Activated T-helper 2 cell treated with anti-CD3 and anti-CD28 coated beads, Interferon-gamma antibody, Interleukin-2, Interleukin-4, amounts not matched to agents 10 μg/mL and 5 μg/mL and 100 μg/mL, durations not matched to agents 14 hours and 24 hours and 36 hours (primary cell): Measurements from ENCODE around the gene GP2. TPM values are rescaled to one million over a fixed set of nuclear protein-coding genes. Genes with fewer than 3 reads are reported as not detected.
"Not testable (repeated sequence)": the region's sequence is repeated elsewhere in the genome, so short reads cannot be mapped to it uniquely, and the experiment has no call there.

Experiments
- DNase-seq: peaks from one replicate; pipeline ENCODE4 v3.0.0; 2021; ENCODE audit warnings: low spot score
- H3K27ac Mint-ChIP-seq: one replicate; pipeline ENCODE4 v1.8.0; 2021; ENCODE audit warnings: mixed read lengths
- H3K27me3 Mint-ChIP-seq: one replicate; pipeline ENCODE4 v1.8.0; 2021; ENCODE audit warnings: low read depth, mixed read lengths
- H3K36me3 Mint-ChIP-seq: one replicate; pipeline ENCODE4 v1.8.0; 2021; ENCODE audit warnings: low read depth, mixed read lengths
- H3K4me1 Mint-ChIP-seq: one replicate; pipeline ENCODE4 v1.8.0; 2021; ENCODE audit warnings: low read depth, mixed read lengths
- H3K4me3 Mint-ChIP-seq: one replicate; pipeline ENCODE4 v1.8.0; 2021; ENCODE audit warnings: low read depth, mild to moderate bottlenecking, moderate library complexity, mixed read lengths
- H3K9me3 Mint-ChIP-seq: one replicate; pipeline ENCODE4 v1.8.0; 2021; ENCODE audit warnings: mixed read lengths
- intact Hi-C: fragments of 100-400 bp; cut with micrococcal nuclease; formaldehyde crosslinking; loops from one replicate; pipeline ENCODE4 v1.15.1; 2023
- total RNA-seq: library from RNA; stranded (reverse); gene quantifications from 2 replicates; pipeline ENCODE4 v1.2.3, GENCODE V29; 2022

The GP2 gene
- total RNA-seq, 1 donor from 2014 or later = not detected

DNA sequence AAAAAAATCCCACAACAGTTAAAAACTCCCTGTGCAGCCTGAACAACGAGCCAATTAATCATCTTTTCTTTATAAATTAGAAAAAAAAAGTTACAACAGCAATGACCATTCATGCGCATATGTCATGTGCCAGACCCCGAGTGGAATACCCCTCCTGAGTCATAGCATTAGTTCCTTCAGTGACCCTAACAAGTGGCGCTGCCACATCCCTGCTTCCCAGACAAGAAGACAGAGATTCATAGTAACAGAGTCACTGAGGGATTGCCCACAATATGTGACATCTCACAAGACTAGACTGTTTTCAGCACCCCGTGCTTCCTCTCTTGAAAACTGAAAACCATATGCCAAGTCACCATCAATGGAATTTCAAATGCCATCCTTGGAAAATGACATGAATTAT lies 17.3 kb upstream of the GP2 start:
- H3K27ac Mint-ChIP-seq = no peak overlapping the region
- no peaks in the 10 kb centered on the region for H3K4me1 Mint-ChIP-seq
- H3K36me3 Mint-ChIP-seq = no peaks in the 10 kb centered on the region
- intact Hi-C loops = no loop called here
- H3K4me3 Mint-ChIP-seq = no peak overlapping the region
- no peaks in the 10 kb centered on the region for H3K9me3 Mint-ChIP-seq
- no peaks in the 10 kb centered on the region for H3K27me3 Mint-ChIP-seq
- no peak for DNase-seq

GRCh38 chr16:20339744-20340143 lies 12.4 kb upstream of the GP2 start:
- Mint-ChIP-seq H3K36me3 (no peaks in the 10 kb centered on the region), H3K4me3 (no peak overlapping the region), H3K27me3 (no peaks in the 10 kb centered on the region), H3K9me3 (no peaks in the 10 kb centered on the region), H3K27ac (no peak overlapping the region), H3K4me1 (no peaks in the 10 kb centered on the region)
- DNase-seq = no peak
- intact Hi-C loops = no loop called here

DNA sequence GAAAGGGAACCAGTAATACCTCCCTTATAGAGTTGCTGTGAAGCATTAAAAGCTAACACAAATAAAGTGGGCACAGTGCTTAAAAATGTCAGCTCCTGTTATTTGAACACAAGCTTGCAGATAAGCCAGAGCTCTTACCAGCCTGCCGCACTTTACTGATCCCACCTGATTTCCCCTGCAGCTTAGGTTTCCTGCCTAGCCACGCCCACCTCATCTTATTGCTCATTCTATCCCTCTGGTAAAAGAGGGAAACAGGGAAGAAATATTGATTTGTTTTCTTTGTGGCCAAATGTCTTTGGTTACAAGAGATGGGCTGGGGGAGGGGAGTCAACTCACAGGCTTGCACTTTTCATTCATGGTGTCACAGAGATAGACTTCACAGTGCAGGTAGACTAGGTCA lies 9.6 kb upstream of the GP2 start:
- intact Hi-C loops = no loop called here
- no peaks in the 10 kb centered on the region for H3K27me3 Mint-ChIP-seq
- H3K27ac Mint-ChIP-seq = no peak overlapping the region
- DNase-seq = no peak
- no peaks in the 10 kb centered on the region for H3K36me3 Mint-ChIP-seq
- no peaks in the 10 kb centered on the region for H3K4me1 Mint-ChIP-seq
- no peak overlapping the region for H3K4me3 Mint-ChIP-seq
- no peaks in the 10 kb centered on the region for H3K9me3 Mint-ChIP-seq

GRCh38 chr16:20334396-20334795 lies 7.1 kb upstream of the GP2 start:
- no peak for DNase-seq
- Mint-ChIP-seq H3K9me3 (no peaks in the 10 kb centered on the region), H3K4me1 (no peaks in the 10 kb centered on the region), H3K27ac (no peak overlapping the region), H3K4me3 (no peak overlapping the region), H3K36me3 (no peaks in the 10 kb centered on the region), H3K27me3 (no peaks in the 10 kb centered on the region)
- intact Hi-C loops = no loop called here

DNA sequence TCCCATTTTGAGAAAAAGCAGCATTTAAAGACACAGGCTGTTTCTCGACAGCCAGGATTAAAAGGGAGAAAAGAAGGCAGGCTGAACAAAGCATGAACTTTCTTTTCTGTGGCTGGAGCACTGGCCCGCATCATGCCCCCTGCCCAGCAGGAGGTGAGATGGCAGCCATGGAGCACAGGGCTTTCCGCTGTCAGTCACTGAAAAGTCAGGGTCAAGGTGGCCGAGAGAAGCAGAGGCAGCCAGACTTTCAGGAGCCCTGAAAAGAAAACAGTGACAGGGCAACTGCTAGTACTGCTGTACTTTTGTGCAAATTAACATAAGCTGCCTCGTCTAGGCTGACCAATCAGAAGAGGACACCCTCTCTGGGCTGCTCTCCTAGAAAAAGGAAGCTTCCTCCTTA lies 5.8 kb upstream of the GP2 start:
- Mint-ChIP-seq H3K27me3 (no peaks in the 10 kb centered on the region), H3K4me3 (no peak overlapping the region), H3K4me1 (no peaks in the 10 kb centered on the region), H3K27ac (no peak overlapping the region), H3K36me3 (no peaks in the 10 kb centered on the region), H3K9me3 (no peaks in the 10 kb centered on the region)
- DNase-seq = no peak
- intact Hi-C loops = no loop called here

GRCh38 chr16:20332411-20332810 lies 5.1 kb upstream of the GP2 start:
- Mint-ChIP-seq H3K27ac (no peak overlapping the region), H3K36me3 (no peaks in the 10 kb centered on the region), H3K4me1 (no peaks in the 10 kb centered on the region), H3K27me3 (no peaks in the 10 kb centered on the region), H3K4me3 (no peak overlapping the region), H3K9me3 (no peaks in the 10 kb centered on the region)
- intact Hi-C loops = no loop called here
- no peak for DNase-seq

GRCh38 chr16:20331635-20332034 lies 4.3 kb upstream of the GP2 start:
- H3K27ac Mint-ChIP-seq = no peak overlapping the region
- DNase-seq = no peak
- H3K4me1 Mint-ChIP-seq = no peaks in the 10 kb centered on the region
- no peaks in the 10 kb centered on the region for H3K9me3 Mint-ChIP-seq
- H3K36me3 Mint-ChIP-seq = no peaks in the 10 kb centered on the region
- H3K4me3 Mint-ChIP-seq = no peak overlapping the region
- H3K27me3 Mint-ChIP-seq = no peaks in the 10 kb centered on the region
- intact Hi-C loops = no loop called here

- intact Hi-C loops = no loop called here
- Mint-ChIP-seq H3K4me3 (no peak overlapping the region), H3K9me3 (no peaks in the 10 kb centered on the region), H3K27ac (no peak overlapping the region), H3K36me3 (no peaks in the 10 kb centered on the region), H3K4me1 (no peaks in the 10 kb centered on the region), H3K27me3 (no peaks in the 10 kb centered on the region)
- no peak for DNase-seq
These were observed 2.3 kb upstream of the GP2 start for GRCh38 chr16:20329392-20330138.

DNA sequence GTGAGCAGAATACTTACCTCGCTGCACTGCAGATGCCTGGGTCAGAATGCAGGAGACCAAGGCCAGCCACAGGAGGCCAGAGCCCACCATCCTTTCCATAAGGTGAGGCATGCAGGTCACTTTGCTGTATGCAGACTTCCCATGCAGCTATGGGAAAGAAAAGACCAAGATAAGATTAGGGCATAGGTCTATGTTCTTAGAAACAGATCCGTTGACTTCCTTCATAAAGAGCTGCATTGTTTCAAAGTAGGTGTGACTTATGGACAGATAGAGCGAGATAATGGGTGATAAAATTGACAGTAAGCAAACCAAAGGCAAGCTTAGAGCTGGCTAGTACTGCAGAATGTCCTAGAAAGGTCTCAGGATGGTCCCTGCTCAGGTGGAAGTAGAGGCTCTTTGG lies 992 bp downstream of the GP2 start:
- H3K36me3 Mint-ChIP-seq = no peaks in the 10 kb centered on the region
- no peaks in the 10 kb centered on the region for H3K27me3 Mint-ChIP-seq
- intact Hi-C loops = no loop called here
- DNase-seq = no peak
- no peaks in the 10 kb centered on the region for H3K4me1 Mint-ChIP-seq
- H3K9me3 Mint-ChIP-seq = no peaks in the 10 kb centered on the region
- H3K27ac Mint-ChIP-seq = no peak overlapping the region
- no peak overlapping the region for H3K4me3 Mint-ChIP-seq

DNA sequence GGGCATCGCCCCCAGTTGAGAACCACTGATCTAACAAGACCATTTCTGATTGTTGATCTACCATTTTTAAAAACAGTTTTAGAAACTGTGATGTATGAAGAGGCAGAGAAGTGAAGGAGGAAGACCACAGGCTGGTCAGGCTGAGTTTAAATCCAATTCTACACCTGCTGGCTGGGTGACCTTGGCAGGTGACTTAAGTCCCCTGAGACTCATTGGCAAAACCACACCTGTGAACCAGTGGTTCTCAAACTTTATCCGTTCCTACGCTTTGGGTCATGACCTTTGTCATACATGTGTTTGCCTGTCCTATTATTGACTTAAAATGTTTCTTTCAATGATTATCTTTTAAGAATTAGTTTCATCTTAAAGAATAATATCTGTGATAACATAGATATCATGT lies 2.3 kb downstream of the GP2 start:
- no peaks in the 10 kb centered on the region for H3K9me3 Mint-ChIP-seq
- intact Hi-C loops = no loop called here
- H3K4me3 Mint-ChIP-seq = no peak overlapping the region
- no peaks in the 10 kb centered on the region for H3K27me3 Mint-ChIP-seq
- H3K27ac Mint-ChIP-seq = no peak overlapping the region
- H3K4me1 Mint-ChIP-seq = no peaks in the 10 kb centered on the region
- no peak for DNase-seq
- H3K36me3 Mint-ChIP-seq = no peaks in the 10 kb centered on the region

DNA sequence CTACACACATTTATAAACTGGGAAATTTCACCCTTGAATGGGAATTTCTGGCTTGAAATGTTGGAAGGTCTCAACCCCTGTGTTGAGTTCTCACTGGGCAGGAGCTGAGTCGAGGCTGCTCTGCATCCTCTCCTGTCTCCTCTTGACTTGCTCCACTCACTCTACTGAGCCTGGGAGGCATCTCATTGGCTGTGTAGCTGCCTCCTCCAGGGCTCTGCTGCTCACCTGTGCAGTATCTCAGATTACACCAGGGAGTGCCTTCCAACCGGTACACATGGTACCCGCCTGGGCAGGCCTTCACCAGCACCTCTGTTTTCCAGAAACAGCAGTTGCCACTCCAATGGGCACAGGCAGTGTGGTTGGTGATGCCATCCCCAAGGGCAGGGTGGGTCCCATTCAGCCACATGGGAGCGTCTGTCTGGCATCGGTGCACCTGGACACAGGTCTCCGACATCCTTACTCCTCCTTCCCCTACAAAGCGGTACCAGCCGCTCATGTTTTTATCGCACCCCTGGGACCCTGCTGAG lies 3.7 kb downstream of the GP2 start:
- no peaks in the 10 kb centered on the region for H3K9me3 Mint-ChIP-seq

GRCh38 chr16:20322696-20323095 lies 4.6 kb downstream of the GP2 start:
- H3K4me3 Mint-ChIP-seq = no peak overlapping the region
- no peaks in the 10 kb centered on the region for H3K27me3 Mint-ChIP-seq
- H3K27ac Mint-ChIP-seq = no peak overlapping the region
- DNase-seq = no peak
- no peaks in the 10 kb centered on the region for H3K4me1 Mint-ChIP-seq
- intact Hi-C loops = no loop called here
- no peaks in the 10 kb centered on the region for H3K9me3 Mint-ChIP-seq
- H3K36me3 Mint-ChIP-seq = no peaks in the 10 kb centered on the region

More for the DNA sequence above, 3.7 kb downstream of the GP2 start:
- H3K4me3 Mint-ChIP-seq = no peak overlapping the region
- no peak for DNase-seq
- intact Hi-C loops = no loop called here
- no peak overlapping the region for H3K27ac Mint-ChIP-seq
- H3K4me1 Mint-ChIP-seq = no peaks in the 10 kb centered on the region
- H3K36me3 Mint-ChIP-seq = no peaks in the 10 kb centered on the region
- H3K27me3 Mint-ChIP-seq = no peaks in the 10 kb centered on the region

- Mint-ChIP-seq H3K36me3 (no peaks in the 10 kb centered on the region), H3K4me3 (no peak overlapping the region), H3K27me3 (no peaks in the 10 kb centered on the region), H3K27ac (no peak overlapping the region), H3K4me1 (no peaks in the 10 kb centered on the region), H3K9me3 (no peaks in the 10 kb centered on the region)
- DNase-seq = no peak
- intact Hi-C loops = no loop called here
These were observed 5.6 kb downstream of the GP2 start for GRCh38 chr16:20321671-20322070.

- DNase-seq, H3K9me3 Mint-ChIP-seq, H3K27me3 Mint-ChIP-seq, intact Hi-C loops, H3K27ac Mint-ChIP-seq, H3K4me1 Mint-ChIP-seq, H3K36me3 Mint-ChIP-seq, H3K4me3 Mint-ChIP-seq: not testable (repeated sequence)
These were observed 6.3 kb downstream of the GP2 start for GRCh38 chr16:20321051-20321450.
